ENCODE measurements around the gene EHMT1.

The EHMT1 gene

DNA sequence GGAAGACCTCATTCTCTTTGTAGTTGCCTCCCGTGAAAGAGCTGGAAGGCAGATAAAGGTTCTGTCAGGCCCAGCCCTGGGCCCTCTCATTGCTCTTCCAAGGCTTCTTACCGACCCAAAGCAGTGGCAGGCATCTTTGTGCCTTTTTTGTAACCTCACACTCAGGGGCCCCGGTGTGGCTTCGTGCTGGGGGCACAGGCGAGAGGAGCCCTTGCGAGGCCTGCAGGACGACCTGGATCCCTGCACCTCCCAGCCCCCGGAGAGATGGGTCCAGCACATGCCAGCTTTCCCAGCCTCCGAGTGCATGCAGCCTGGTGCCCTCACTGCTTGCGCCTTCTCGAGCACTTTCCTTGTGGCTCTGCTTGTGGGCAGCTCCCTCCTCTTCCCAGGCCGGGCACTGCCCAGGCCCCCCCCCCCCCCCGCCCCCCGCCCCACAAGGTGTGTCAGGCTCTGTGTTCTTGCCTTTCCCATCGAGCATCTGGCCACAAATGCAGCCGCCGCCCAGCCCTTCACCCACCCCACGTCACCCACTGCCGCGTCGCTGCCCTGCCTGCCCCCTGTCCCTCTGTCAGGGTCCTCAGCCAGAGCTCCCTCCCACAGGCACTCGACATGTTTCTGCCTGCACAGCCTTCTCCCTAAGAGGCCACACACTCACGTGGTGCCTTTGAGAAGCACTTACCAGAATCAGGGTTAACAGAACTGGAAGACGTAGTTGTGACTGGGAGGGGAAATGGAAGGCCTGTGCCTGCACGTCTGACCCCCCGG is 195.0 kb downstream of the EHMT1 start:
- no peak for DNase-seq

DNA sequence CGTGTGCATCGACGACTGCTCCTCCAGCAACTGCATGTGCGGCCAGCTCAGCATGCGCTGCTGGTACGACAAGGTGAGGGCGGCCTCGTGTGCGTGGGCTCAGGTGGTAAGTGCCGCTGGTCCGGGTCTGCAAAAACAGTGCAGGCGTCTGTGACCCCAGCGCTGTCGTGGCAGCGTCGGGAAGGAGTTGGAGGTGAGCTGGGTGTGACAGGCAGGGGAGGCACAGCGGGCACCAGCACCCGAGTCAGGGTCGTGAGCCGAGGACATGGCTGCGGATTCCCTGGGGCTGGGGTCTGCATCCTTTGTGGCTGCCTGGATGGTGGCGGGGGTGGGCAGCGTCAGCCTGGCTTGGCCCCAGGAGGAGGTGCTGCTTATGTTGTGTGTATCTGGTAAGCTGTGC is 195.6 kb downstream of the EHMT1 start:
- no peak for DNase-seq

DNA sequence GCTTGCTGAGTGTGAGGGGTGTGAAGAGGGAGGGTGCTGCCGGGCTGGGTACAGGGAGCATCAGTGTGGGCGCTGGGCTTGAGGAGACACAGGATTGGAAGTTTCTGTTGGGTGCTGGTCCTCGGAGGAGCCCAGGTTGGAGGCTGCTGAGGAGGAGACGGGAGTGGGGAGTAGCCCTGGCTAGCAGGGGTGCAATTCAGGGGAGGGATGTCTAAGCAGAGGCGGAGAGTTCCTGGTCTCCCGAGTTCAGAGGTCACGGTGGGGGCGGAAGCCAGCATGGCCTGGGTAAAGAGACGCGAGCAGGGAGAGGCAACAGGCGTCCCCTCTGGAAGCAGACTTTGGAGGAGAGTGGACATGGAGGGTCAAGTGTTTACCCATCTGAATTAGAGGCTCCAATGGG is 196.0 kb downstream of the EHMT1 start:
- DNase-seq = no peak

DNA sequence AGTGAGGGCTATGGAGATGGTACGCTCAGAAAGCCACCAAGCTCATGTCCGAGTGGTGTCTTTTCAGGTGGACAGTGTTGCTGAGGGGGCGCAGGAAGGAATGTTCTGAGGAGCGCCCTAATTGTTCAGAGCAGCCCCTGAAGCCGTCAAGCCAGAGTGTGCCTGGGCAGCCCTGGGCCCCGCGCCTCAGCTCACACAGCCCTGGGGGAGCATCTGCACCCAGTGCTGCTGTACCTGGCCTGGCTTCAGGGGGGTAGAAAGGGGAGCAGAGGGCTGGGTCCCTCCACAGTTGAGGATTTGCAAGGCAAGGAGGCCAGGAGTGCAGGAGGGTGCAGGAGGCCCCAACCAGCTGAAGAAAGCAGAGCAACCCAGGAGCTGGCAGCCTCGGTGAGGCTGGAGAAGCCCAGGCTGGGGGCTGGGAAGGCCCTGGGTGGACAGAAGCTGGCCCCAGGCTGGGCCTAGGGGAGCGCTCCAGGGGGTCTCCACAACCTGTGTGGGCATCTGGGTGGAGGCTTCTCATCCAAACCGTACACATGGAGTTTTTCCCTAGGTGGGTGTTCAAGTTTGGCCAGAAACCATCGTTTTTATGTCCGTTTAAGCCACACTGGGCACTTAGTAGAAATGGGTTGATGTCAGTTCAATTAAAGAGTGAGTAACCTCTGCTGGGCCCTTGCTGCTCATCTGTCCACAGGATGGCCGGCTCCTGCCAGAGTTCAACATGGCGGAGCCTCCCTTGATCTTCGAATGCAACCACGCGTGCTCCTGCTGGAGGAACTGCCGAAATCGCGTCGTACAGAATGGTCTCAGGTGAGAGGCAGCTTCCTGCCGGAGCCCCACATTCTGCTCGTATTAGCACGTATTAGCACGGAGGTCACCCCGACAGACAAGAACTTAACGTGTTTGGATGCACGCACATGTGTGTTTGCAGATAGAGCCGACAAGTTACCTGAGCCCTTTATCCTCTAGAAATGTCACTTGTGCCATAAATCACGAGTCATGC is 196.8 kb downstream of the EHMT1 start:
- no peak for DNase-seq

DNA sequence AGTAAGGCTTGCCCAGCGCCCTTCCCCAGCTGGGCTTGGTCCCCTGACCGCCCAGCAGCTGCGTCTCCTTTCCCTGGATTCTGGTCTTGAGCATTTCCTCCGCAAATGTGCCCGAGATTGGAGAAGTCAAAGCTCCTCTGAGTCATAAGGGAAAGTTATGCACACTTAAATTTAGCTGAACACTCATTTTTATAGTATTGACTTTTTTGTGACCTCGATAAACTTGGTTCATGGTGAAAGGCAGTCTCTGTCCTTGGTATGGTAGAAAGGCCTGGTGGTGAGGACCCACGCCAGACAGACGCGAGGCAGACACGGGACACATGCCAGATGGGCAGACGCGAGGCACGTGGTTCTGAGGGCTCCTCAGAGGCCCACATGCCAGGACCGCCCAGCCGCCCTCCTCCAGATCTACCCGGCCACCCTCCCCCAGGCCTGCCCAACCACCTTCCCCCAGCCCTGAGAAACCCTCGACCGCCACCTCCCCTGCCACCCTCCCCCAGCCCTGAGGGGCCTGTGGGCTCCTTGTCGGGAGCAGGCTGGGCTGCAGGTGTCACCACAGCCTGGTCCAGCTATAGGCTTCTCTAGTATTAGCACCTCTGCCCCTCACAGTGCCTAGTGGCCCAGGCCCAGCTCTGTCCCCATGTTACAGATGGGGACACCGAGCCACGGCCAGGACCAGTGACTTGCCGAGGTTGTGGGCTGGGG is 197.9 kb downstream of the EHMT1 start:
- DNase-seq = no peak

DNA sequence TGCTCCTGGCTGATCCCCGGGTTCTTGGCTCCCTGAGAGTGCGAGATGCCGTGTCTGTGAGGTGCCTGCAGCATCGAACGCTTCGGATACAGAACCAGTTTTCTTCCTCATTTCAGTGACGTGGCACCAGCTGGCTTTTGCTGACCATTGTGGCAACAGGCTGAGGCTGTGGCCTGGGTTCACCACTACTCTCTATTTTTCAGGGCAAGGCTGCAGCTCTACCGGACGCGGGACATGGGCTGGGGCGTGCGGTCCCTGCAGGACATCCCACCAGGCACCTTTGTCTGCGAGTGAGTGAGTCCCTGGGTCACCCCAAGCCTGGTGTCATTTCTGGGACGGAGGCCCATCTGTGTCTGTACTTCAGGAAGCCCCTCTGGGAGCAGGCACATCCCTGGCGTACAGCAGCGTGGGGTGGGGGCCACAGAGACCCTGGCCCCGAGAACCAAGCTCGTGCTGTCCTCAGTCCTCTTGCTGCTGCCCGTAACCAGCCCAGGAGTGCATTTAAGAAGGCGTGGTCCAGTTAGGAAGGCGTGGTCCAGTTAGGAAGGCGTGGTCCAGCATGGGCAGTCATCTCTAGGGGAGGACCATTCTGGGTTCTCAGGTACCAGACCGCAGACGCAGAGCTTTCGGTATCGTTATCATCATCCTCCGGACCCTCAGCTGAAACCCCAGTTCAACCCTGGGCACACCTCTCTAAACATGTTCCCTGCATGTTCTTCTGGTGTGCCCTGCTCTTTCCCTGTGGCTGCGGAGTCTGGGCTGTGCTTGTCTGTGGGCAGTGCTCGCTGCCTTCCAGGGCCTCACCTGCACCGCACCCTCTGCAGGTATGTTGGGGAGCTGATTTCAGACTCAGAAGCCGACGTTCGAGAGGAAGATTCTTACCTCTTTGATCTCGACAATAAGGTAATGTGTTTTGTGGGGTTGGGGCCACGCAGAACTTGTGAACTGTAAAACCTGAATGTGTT is 198.7 kb downstream of the EHMT1 start:
- no peak for DNase-seq

DNA sequence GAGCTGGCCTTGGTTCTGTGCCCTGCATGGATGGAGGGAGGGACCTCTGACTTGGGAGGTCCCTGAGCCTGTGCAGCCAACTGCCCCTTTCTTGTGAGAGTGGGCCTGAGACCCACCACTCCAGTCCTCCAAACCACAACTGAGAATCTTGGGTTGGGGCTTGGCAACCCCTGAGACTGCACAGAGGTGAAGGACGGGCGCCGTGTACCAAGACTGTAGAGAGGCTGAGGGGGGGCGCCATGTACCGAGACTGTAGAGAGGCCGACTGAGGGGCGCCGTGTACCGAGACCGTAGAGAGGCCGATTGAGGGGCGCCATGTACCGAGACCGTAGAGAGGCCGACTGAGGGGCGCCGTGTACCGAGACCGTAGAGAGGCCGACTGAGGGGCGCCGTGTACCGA is 199.5 kb downstream of the EHMT1 start:
- no peak for DNase-seq

DNA sequence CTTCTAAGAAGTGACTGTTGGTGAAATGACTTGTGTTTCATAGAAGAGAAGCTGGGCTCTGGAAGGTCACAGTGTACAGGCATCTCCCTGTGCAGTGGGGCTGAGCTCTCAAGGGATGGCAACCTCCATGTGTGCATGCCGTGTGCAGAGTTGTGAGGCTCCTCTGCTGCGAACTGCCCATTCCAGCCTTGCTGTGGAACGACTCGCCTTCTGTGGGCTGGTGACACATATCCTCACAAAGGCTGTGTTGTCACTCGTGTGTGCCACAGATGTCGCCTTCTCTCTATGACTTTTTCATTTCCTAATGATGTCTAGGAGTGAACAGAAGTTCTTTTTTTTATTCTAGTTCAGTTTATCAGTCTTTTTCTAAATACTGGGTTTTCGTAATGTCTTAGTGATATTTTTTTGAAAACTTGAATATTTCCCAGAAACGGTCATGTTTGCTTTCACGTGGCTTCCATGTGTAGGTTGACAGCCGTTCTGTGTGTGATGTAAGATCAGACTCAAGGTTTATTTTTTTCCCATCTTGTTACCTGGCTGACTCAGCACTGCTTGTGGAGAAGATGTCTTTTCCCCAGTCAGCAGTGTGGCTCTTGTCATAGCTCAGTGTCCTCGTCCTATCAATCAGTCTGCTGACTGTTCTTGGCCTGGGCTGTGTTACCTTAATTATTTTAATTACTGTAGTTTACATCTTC is 201.5 kb downstream of the EHMT1 start:
- no peak for DNase-seq

DNA sequence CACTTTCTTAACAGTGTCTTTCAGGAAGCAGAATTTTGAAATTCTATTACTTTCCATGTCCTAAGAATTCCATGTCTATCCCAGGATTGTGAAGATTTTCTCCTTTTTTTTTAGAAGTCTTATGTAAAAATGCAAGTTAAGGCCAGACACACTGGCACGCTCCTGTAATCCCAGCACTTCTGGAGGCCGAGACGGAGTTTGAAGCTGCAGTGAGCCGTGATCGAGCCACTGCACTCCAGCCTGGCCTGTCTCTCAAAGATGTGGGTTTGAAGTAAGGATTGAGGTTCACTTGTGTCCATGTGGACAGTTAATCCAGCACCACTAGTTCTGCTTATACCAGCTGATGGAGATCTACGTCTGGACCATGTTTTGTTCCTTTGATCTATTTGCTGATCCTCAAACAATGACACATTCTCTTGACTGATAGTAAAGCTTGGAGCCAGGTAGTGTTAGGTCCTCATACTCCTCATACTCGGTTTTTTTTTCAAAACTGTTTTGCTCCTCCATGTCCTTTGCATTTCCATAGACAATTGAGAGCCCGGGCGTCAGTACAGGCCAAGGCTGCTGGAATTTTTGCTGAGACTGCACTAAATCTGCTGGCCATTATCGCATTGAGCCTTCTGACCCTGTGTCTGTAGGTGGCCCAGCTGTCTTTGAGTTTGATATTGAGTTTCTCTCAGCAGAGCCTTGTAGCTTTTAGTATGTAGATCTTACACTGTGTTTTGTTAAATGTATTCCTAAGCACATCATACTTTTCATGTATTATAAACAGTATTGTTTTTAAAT is 205.4 kb downstream of the EHMT1 start:
- DNase-seq = no peak

DNA sequence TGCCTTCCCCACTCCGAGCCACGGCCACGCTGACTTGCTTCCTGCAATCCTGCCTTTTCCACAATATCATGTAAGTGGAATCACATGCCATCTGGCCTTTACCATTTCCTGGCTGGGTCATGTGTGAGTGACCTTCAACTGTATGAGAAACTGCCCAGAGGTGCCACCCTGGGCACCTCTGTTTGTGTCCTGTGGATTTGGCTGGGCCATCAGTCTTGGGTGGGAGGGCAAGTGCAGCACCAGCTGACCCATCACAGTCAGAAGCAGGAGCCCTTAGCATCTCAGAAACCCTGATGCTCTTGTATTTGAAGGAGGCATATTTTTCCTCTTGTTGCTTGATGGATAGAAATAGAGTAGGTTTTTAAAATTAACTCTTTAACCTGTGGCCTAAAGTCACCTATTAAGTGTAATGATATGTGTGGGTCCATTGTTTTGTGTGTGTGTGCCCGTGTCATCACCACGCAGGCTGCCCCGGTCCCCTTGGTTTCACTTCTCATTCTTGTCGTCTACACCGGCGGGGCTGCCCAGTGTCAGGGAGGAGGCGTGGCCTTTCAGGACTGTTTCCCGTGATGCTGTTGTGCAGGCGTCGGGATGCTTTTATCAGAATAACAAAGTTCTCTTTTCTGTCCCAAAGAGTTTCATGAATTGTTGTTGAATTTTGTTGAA is 206.7 kb downstream of the EHMT1 start:
- no peak for DNase-seq

DNA sequence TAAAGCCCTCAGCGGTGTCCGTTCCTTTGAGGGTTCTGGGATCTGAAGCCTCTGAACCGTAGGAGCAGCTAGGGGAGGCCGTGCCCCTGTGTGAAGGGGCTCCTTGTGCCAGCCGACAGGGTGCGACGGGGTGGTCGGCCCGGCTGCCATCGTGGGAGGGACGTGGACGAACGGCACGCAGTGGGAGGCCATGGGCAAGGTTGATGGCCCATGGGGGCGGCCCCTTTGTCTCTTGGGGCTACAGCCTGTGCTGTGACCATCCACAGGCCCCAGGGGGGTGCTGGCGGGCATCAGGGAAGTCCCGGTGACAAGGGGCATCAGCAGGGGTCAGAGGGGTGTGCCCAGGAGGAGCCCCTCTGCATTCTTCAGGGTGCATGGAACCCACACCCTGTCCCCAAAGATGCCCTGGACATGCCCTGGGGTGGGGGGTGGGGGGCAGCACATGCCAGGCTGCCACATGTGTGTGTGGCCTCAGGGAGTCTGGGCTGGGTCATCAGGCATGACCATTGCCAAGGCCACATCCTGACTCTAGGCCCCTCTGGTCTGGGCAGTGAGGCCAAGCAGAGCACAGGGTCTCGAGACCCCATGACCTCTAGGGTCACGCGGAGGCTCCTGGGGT is 209.2 kb downstream of the EHMT1 start:
- no peak for DNase-seq

DNA sequence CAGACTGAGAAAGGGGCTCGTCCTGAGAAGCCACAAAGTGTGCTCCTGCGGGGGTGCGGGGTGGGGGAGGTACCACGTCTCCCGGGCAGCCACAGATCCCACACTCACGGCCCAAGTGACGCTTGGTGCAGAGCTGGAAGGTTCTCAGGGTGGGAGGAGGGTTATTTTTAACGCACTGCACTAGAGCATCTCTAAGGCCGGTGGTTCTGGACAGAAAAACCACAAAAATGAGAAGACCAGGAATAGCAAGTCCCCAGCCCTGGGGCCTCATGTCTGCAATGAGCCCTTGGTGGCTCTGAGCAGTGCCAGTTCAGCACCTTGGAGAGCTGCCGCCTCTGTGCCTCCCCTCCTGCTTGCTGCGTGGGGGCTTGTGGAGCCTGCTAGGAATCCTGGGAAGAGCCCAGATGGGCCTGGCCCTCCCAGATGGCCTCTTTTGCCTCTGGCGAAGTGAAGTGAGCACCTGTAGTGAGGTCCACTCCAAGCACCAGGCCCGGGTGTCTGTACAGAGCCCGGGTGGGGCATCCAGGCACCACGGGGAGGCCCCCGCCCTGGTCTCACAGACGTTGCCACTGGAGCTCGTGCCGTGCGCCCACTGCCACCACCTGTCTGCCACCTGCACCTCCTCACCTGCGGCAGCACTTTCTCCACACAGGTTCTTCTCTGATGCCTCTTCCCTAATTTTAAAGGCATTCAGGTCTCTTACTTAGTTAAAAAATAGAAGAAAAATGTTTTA is 209.9 kb downstream of the EHMT1 start:
- DNase-seq = no peak

DNA sequence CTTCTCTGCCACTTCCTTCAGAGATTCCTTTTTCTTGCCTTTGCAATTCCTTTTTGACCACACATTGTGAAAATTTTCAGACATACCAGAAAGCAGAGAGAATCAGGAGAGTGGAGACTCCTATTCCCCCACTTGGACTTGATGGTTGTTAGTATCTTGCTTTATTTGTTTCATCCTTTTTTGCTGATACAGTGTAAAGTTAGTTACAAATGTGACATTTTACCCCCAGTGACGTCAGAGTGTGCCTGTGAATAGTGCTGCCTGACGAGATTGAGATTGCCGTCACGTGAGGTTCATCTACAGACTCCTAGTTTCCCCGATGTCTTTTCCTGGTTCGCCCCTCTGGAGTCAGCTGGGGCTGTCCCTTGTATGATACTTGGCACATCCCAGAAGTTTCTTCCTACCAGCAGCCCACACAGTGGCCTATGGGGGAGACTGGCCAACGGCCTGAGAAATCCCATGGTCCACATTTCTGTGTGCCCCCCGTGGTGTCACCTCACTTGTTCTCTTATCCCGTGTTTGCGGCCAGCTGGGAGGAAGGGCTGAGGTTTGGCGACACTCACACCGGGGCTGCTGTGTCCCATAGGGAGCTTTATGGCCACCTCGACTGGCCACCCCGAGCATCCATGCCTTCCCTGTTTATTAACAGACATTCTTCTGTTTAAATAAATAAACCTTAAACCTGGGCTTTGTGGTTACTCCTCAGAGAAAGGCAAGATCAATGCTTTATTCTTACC is 210.6 kb downstream of the EHMT1 start:
- no peak for DNase-seq

DNA sequence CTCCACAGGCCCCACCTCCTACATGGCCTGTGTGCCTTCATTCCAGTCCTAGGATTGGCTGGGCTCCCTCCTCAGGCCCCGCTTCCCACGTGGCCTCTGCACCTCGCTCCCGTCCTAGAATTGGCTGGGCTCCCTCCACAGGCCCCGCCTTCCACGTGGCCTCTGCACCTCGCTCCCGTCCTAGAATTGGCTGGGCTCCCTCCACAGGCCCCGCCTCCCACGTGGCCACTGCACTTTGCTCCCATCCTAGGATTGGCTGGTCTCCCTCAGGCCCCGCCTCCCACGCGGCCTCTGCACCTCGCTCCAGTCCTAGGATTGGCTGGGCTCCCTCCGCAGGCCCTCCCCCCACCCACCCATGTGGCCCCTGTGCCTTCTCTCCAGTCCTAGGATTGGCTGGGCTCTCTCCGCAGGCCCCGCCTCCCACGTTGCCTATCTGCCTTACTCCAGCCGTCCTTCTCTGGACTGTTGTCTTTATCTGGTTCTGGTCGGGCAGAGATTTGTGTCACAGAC is 213.4 kb downstream of the EHMT1 start:
- no peak for DNase-seq

DNA sequence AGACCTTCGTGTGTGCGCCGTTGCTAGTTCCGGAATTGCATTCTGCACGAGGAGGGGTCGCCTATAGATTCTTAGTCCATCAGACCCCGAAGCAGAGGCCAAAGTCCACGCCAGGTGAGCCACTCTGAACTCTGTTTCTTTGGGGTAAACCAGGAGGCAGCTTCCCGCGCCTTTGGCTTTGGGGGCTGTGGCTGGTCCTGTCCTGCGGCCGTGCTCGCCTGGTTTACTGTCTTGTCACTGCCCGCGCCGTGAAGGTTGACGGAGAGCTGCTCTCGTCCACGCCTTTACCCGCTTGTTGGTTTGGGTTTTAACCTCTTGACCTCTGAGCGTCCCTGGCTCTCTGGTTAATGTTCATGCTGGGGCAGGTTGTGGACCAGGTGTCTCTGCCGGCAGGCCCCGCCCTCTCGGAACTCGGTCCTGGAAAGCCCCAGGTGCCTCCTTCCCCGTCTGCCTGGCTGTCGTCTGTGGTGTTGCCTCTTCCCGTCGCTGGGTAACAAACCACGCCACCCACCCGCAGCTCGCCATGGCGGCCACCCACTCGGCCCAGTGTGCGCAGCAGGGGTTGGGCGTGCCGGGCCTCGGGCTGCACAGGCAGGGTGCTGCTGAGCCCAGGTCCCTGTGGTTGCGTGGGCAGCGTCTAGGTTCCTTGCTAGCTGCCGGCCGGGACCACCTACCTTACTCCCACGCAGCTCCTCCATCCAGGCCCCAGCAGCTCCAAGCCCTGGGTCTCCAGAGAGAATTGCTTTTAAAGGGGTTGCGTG is 214.2 kb downstream of the EHMT1 start:
- no peak for DNase-seq

DNA sequence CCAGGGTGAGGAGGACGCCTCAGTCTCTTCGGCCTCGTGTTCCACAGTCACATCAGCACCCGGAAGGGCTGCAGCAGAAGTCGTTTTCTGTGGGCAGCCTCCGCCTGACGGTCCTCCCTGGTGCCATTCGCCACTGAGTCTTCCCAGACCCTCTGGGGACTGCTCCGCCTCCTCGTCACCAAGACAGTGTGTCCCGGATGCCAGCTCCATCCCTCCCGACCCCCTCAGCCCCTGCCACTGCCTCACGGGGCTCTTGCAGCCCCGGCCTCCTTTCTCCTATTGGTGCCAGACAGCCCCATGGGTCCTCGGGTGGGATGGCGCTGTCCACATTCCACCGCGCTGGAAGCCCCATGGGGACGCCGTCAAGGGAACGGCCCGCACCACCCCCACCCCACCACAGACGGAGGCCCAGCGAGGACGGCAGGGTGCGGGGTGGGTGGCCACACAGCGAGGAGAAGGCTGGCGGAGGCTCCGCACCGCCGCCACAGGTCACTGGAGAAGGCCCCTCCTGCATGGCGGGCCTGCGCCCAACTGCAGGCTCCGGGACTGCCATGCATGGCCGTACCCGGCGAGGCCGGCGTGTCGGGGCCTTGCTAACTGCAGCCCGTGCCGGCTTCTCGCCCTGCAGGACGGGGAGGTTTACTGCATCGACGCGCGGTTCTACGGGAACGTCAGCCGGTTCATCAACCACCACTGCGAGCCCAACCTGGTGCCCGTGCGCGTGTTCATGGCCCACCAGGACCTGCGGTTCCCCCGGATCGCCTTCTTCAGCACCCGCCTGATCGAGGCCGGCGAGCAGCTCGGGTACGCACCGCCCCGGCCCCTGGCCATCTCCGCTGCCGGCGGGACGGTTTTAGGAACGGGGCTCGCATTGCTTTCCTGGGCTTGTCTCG is 215.2 kb downstream of the EHMT1 start:
- DNase-seq = no peak
